GM12801 (cell line): ENCODE results near the gene CDC14B.

Experiments
- CTCF ChIP-seq: IDR thresholded peaks from one replicate; pipeline ENCODE4 v1.5.1; 2011; ENCODE audit warnings: control low read depth; ENCODE audit not compliant: insufficient read length; ENCODE audit errors: extremely low read depth

CDC14B gene

GRCh38 chr9:96619124-96619465 lies 548 bp downstream of the CDC14B start:
- no peak for TF ChIP-seq CTCF

- TF ChIP-seq CTCF, result no peak
These were observed 1.2 kb downstream of the CDC14B start for GRCh38 chr9:96618209-96619123.

GRCh38 chr9:96617439-96618185 lies 2.0 kb downstream of the CDC14B start:
- TF ChIP-seq CTCF, result no peak

GRCh38 chr9:96616817-96617438 lies 2.7 kb downstream of the CDC14B start:
- TF ChIP-seq CTCF, result no peak

GRCh38 chr9:96615411-96615810 lies 4.2 kb downstream of the CDC14B start:
- TF ChIP-seq CTCF, result no peak

- TF ChIP-seq CTCF, result no peak
These were observed 6.6 kb downstream of the CDC14B start for GRCh38 chr9:96612966-96613589.
